ENCODE results near the gene FZD1.

FZD1 gene

DNA sequence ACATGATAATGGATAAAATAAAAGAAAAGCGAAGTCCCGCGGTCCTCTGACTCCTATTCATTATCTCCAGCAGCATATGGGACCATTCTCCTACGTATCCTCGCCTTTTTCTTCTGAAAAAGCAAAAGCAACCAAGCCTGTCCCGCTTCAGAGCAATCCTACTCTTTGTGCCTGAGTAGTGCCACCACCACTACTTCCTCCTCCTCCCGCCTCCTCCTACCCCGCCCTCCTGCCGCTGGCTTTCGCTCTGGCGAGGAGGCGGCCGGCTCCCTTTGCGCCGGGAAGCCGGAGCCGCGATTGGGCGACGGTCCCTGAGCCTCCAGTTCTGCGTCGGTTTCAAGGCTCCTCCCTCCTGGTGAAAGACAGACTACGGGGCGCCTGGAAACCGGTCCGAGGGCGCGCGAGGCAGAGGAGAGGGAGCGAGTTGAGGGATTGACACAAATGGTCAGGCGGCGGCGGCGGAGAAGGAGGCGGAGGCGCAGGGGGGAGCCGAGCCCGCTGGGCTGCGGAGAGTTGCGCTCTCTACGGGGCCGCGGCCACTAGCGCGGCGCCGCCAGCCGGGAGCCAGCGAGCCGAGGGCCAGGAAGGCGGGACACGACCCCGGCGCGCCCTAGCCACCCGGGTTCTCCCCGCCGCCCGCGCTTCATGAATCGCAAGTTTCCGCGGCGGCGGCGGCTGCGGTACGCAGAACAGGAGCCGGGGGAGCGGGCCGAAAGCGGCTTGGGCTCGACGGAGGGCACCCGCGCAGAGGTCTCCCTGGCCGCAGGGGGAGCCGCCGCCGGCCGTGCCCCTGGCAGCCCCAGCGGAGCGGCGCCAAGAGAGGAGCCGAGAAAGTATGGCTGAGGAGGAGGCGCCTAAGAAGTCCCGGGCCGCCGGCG is at the start of gene FZD1:
FZD1 (plus strand) TSS at position 388 of the 878 bp plus-strand sequence; CDS start at position 836, 448 bp downstream.
- peak in 1 of 2 donors; percentile 25 for DNase-seq

GRCh38 chr7:91226411-91226810 is 37.8 kb upstream of the FZD1 start:
- DNase-seq: no peak

- no peak for DNase-seq
These were observed 35.9 kb upstream of the FZD1 start for GRCh38 chr7:91228327-91228726.

DNA sequence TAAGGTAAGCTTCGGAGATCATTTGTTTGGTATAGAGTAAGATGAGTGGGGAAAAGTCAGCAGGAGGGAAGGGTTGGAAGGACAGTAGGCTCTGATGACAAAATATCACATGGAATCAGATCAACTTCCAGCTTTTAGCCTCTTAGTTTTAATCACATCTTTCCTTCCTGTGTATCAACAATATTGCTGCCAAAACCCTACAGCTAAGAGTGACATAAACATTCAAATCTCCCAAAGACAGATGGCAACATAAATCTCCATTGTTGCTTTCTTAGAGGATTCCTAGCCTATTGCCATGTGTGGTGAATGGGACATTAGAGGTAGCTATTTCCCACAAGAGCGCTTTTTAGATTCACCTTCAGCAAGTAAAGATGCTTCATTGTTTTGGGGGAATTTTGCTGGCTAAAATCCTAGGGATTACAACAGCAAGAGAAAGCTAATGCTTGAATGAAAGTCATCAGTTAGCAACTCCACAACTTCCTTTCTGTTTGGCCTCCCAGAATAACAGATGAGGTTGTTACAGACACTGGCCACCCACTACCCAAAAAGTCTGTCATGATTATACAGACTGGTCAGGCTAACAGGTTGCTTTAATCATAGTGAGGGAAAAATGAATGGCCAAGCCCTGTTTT is 35.2 kb upstream of the FZD1 start:
- DNase-seq: no peak

DNA sequence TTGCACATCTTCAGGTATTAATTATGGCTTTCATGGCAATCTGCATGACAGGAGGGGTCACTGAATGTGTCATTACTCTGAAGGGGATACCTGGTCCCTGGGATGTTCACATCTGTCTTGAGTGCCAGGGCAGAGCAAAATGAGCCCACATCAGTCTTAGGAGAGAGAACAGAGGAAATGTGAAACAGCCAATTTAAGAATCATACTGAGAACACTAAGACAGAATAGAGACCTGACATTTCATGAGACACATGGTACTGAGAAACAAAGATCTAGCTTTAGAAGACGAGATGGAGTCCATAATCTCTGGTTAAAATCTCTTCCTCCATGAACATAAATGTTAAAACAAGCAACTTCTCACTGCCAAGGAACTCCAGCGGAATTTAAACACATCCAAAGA is 34.1 kb upstream of the FZD1 start:
- DNase-seq: no peak

DNA sequence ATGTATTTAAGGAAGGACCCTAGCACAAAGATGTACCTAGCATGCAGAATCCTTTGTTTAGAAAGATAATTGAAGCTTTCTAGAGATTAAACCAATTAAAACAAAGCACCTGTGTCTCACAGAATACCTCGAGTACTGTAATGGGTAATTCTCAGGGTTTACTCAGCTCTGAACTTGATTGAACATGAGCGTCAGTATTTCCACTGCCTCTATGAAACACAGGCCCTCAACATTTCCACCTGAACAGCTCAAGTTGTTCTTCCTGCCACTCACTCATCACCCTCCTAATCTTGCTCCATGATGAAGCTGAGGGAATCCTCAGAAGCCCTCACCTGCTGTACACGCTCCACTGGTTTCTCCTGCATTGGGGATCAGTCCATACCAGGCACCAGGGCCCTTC is 33.7 kb upstream of the FZD1 start:
- no peak for DNase-seq

DNA sequence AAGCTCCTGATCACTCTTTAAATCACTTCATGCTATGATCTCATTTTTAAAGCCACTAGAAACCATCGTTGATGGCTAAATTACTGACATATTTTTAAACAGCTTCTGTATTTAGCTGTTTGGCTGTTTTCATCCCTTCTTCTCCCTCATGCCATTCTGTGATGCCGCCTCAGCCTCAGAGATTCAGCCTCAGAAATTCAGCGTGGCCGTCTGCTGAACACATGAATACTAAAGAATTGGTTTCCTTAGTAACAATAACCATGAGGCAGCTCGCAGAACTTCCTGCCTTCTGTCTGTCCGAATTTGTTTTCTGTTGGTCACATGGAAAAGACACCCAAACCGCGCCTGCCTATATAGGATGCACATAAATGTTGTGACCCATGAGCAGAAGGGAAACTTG is 31.0 kb upstream of the FZD1 start:
- DNase-seq: no peak

DNA sequence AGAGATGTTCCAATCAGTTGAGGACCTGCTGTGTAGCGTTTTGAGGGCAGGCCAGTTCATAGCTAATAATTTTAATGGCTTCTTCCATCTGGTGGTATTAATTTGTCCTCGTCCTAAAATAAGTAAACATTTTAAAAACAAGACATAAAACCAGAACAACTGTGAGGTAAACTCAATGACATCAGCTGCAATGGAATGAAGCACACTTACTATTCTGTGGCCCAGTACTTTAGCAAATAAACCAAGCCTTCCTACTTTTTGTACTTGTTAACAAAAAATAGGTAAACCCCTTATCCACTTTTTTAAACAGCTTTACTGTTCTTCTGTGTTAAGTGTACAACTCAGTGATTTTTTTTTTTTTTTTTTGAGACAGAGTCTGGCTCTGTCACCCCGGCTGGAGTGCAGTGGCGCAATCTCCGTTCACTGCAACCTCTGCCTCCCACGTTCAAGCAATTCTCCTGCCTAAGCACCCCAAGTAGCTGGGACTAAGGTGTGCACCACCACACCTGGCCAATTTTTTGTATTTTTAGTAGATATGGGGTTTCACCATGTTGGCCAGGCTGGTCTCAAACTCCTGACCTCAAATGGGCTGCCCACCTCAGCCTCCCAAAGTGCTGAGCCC is 28.9 kb upstream of the FZD1 start:
- DNase-seq: no peak

- no peak for DNase-seq
These were observed 25.0 kb upstream of the FZD1 start for GRCh38 chr7:91239171-91239604.

GRCh38 chr7:91239772-91240171 is 24.5 kb upstream of the FZD1 start:
- DNase-seq: no peak

- no peak for DNase-seq
These were observed 23.8 kb upstream of the FZD1 start for GRCh38 chr7:91240376-91240941.

- no peak for DNase-seq
These were observed 22.0 kb upstream of the FZD1 start for GRCh38 chr7:91242097-91242844.

- no peak for DNase-seq
These were observed 20.5 kb upstream of the FZD1 start for GRCh38 chr7:91243591-91244301.

DNA sequence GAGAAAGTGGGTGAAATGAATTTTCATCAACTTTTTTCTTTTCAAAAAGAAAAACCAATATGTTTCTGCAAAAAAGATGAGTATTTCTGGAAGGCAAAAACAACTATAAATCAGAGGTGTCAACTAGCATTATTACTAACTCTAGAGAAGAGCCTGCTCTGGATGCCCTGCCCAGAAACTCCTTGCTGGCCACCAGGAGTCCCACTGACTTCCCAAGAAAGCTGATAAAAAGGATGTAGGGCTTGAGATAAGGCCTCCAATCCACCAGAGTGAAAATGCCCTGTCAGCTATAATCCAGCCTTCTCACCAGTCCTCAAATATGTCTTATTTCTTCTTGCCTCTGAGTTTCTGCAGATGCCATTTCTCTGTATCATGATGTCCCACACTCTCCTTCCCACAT is 16.7 kb upstream of the FZD1 start:
- DNase-seq: no peak

DNA sequence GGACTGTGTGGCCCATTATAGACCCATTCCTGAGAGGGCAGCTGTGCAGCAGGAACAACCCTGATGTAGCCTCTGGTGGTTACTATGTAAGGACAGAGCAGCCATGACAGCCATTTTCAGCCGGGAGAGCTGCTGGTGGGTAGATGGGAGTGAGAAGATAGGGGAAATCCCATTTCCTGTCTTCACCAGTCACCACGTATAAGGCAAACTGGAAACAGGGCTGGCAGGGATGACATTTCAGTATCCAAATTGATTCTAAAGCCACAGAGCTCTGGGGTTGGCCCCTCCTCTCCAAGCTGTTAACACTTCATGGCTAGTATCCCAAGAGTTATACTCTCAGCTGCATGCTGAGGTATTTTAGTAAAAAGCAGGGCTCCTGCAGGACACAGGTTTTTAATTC is 15.2 kb upstream of the FZD1 start:
- no peak for DNase-seq

DNA sequence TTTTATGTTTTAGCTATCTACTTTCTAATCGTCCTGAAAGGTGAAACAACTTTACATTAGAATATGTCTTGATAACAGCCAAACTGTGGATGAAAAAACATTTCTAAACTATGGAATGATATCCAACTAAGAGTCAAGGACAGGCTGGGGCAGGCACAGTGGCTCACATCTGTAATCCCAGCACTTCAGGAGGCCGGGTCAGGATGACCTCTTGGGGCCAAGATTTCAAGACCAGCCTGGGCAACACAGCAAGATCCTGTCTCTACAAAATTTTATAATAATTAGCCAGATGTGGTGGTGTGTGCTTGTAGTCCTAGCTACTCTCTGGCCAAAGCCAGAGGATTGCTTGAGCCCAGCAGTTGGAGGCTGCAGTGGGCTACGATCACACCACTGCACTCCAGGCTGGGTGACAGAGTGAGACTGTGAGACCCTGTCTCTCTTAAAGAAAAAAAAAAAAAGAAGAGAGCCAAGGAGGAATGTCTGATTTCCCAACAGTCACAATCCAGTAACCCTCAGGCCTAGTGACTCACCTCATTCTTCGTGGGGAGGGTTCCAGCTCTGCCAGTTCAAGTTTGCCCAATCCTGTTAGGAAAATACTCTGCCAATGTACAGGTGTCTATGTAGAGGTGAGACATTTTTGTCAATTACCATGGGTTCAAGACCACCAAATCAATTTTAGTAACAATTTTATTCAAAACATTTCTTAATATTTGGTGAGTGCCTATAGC is 14.6 kb upstream of the FZD1 start:
- no peak for DNase-seq

GRCh38 chr7:91250706-91251105 is 13.5 kb upstream of the FZD1 start:
- no peak for DNase-seq

- DNase-seq: no peak
These were observed 12.4 kb upstream of the FZD1 start for GRCh38 chr7:91251877-91252276.

GRCh38 chr7:91263384-91264045 is 718 bp upstream of the FZD1 start:
- DNase-seq: no peak

- DNase-seq: no peak
These were observed 870 bp downstream of the FZD1 start for GRCh38 chr7:91264924-91265681.

Data from activated CD4-positive, alpha-beta T cell treated with anti-CD3 and anti-CD28 coated beads for 4 hours (primary cell).